CD4-positive, alpha-beta T cell treated with Interleukin-17A for 1 hour (primary cell): Measurements from ENCODE around the gene ICA1.
"Not testable (repeated sequence)": the region's sequence is repeated elsewhere in the genome, so short reads cannot be mapped to it uniquely, and the experiment has no call there.

Experiments used
- DNase-seq: peaks from one replicate; pipeline ENCODE4 v3.0.0-alpha.2; 2020

Gene ICA1

GRCh38 chr7:8261711-8262695 is at the start of gene ICA1:
TSS of gene ICA1 (minus strand) at chr7:8262167. CDS start at chr7:8235926, 26,241 bp downstream.
- DNase-seq = no peak

- DNase-seq = no peak
Measured at GRCh38 chr7:8310876-8311275, 48.9 kb upstream of the ICA1 start.

- no peak for DNase-seq
Measured at GRCh38 chr7:8305625-8306388, 43.8 kb upstream of the ICA1 start.

- no peak for DNase-seq
Measured at GRCh38 chr7:8305104-8305503, 43.1 kb upstream of the ICA1 start.

- no peak for DNase-seq
Measured at GRCh38 chr7:8303904-8304528, 42.0 kb upstream of the ICA1 start.

DNA sequence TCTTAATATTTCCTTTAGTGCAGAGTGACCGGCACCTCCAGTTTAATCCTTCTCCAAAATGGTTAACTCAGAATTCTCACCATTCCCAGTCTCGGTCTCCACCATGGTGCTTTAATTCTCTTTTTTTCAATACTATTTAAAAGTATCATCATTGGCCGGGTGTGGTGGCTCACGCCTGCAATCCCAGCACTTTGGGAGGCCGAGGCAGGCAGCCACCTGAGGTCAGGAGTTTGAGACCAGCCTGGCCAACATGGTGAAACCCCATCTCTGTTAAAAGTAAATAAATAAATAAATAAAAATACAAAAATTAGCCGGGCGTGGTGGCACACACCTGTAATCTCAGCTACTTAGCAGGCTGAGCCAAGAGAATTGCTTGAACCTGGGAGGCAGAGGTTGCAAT is 35.1 kb upstream of the ICA1 start:
- not testable (repeated sequence) for DNase-seq

DNA sequence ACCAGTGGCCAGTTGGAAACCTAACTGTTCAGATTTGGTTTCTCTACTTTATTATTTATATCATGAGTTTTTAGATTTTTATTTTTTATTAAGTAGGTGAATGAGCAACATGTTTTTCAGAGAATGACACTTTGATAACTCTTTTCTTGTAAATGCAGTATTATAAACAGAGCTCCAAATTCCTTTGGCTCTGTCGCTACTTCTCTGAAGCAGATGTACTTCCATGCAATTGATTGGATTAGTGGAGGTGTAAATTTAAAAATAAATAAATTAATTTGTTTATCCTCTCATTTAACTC is 34.3 kb upstream of the ICA1 start:
- no peak for DNase-seq

DNA sequence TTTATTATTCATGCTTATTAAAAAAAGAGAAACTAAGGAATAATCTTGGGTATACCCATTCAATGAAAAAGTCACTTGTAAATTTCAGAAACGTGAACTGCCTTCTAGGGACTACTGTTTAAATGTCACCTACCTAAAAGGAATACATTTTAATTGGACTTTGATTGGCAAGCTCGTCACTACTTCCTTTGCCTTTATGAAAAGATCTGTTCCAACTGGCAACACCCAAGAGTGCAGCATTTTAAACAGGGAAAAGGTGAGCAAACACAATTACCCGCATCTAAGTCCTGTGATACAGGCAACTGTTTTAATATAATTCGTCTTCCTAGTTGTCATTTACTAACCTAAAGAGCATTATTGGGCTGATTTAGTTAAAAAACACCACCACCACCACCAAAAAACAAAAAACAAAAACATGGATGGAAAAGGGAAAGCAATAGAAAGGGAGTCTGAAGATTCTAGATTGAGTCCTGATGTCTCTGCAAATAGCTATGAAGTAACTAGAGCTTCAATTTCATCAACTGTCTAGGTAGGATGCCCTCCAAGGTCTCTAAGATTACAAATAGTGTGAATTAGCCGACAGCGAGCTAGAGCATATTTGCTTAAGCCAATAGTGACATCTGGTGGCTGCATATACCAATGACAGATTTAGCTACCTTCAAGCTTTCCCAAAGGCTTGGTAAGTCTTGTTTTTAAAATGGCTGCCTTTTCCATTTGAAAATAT is 33.8 kb upstream of the ICA1 start:
- DNase-seq = peak; percentile 71

DNA sequence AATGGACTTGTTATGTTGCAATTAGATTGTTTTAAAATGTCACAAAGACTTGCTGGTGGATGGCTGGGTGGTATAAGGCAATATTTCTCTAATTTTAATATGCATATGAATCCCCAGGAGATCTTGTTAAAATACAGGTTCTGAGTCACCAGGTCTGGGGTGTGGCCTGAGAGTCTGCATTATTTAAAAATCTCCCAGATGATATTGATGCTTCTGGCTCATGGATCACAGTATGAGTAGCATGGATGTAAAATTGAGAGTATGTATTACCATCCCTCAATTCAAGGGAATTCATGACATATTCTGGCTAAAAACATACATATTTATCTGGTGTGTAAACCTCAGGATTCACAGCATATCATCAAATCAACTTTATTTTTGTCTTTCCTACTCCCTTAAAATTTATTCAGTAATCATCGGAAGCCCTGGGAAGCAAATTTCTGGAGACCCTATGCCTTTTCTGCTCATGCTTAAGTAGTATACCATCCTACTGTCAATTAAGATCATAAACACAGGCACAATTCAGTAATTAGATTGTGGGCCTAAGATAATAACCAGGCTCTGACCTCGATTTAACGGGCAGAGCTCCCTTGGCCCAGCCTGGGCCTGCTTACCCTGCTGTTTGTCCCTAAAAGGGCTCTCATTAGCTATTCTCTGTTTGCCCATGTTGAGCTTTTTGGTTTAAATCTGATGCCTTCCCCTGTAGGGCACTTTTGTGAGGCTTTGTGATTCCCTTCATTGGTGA is 29.6 kb upstream of the ICA1 start:
- no peak for DNase-seq

- no peak for DNase-seq
Measured at GRCh38 chr7:8290645-8291308, 28.8 kb upstream of the ICA1 start.

DNA sequence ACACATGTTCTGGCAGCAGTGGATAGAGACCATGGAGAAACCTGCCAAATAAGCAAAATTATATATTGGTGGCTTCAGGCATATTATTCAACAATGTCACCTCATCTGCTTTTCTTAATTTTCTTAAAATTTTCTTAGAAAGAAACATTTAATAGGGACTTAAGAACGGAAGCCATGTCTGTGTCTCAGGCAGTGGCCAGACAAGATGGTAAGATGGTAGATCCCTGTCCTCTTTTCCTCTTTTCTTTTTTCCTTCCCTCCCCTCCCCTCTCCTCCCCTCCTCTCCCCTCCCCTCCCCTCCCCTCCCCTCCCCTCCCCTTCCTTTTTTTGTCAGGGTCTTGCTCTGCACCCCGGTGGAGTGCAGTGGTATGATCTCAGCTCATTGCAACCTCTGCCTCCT is 24.2 kb upstream of the ICA1 start:
- DNase-seq = no peak

DNA sequence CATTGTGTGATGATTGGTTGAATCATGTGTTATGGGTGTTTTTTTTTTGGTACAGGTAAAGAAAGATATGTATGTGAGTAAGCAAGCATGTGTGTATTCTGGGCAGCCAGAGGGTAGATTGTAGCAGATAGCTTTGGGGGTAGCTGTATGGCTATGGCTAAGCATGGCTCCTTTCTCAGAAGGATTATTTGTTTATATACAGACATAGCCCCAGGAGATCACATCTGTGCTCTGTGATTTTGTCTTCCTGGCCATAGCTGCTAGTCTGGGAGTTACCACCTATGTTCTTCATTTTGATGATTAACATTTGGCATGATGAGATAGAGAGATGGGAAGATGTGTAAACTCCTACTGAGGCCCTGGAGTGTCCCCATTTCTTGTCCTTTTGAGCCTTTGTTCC is 23.2 kb upstream of the ICA1 start:
- DNase-seq = no peak

- DNase-seq = no peak
Measured at GRCh38 chr7:8284606-8285005, 22.6 kb upstream of the ICA1 start.

DNA sequence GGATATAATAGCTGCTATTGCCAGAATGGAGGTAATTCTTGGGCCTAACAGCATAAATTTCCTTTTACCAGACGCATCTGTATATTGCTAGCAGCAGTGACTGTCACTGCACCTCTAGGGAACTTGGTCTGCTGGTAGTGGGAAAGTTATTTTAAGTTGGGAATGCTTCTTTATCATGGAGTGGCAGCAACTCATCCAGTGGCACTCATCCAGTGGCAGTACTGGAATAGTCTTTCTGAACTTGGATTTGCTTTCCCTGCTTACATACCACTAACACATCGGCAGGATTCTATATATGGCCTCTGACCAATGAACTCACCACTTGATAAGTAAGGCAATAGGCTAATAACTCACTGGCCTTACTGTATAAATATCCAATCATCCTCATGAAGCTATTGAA is 22.0 kb upstream of the ICA1 start:
- no peak for DNase-seq

DNA sequence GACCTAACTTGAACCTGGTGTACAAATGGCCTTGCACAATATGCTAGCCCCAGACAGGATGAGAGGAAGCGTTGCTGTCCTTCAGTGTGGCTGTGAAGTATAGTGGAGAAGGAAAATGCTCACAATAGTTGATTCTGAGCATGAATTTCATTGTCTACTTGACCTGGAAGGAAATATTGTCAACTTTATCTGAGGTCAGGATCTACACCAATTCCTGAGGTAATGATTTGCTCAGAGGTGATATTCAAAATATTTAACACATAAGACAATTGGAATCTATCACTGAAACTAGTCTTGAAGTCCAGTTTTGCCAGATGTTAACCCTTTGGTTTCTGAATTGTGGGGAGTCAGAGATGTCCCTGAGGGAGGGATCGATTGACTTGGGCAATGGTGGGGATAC is 20.9 kb upstream of the ICA1 start:
- DNase-seq = no peak

DNA sequence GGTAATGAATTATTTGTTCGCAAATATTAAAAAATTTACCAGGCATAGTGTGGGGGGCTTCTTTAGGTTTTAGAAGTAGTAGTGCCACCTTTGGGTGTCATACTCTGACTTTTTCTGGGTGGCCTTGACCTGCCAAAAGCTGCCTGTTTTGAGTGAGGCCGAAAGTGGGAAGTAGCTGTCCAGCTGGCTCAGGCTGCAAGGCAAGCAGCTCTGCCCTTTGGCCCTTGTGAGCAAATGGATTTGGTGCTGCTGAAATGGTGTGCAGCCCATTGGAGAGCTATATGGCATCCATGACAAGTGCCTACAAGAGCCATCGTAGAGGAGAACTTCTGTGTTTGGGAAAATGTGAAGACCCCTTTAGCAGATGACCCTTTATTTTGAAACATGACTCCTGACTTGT is 20.2 kb upstream of the ICA1 start:
- no peak for DNase-seq

DNA sequence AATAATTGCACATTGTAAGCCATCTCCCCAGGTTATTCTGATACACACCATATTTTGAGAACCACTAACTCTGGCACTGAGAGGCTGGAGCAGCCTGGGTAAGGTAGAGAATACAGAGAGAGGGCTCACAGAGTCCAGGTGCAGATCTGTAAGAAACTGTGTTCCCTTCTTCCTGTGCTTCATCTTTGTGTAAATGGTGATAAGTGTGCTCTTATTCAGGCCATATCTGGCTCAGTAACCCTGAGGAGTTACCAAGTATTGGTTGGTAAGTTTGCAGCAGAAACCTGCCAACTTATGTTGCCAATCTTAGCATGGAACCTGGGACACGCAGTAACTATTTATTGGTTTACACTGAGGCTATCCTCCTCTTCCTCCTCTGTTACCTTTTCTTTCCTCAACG is 16.2 kb upstream of the ICA1 start:
- DNase-seq = no peak

DNA sequence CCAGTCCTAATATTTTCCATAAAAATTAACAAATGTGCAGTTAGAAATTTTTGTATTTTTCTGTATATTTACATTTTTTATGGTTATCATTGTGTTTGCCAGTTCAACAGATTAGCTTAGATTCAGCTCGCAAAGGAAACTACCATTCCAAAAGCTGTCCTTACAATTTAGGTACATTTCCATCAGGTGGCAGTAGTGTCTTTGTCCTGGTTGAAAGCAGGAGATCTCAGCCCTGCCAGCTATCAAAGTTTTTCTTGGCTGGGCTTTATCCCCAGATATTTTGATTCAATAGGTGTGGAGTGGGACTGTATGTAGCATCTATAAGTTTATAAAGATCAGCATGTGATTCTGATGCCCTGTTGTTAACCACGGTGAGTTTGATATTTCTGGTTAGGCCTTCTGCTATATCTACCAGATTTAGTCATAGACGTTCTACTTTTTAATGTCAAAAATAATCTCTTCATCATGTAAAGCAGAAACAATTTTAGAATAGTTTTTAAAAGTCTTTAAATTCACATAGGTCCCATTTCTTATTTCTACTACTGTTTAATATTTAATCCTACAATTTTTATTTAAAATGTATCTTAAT is 15.5 kb upstream of the ICA1 start:
- no peak for DNase-seq

GRCh38 chr7:8274589-8274988 is 12.6 kb upstream of the ICA1 start:
- no peak for DNase-seq

DNA sequence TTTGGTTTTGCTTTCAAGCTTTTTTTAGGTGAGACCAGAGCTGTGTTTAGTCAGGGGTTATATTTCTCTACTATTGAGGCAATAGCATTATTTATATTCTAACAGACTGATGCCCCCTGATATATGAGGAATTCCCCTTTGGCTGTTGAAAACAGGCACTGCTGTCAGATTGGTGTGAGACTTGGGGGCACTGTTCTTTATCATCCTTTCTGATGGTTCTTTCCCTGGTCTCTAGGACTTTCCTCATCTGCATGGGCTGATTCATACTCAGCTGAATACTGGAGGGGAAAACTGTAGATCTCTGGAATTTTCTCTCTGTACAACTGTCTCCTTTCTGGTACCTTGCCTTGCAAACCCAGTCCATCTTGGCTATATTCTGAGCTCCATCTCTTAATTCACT is 10.0 kb upstream of the ICA1 start:
- no peak for DNase-seq

GRCh38 chr7:8263048-8263447 is 1.1 kb upstream of the ICA1 start:
- no peak for DNase-seq
